Activated gamma-delta T cell treated with Interleukin-2 at 50 U/mL for 16 hours (primary cell): ENCODE data around the gene TRIM2.

Source experiments
- DNase-seq: peaks from one replicate; pipeline ENCODE4 v3.0.0-alpha.2; 2020

The TRIM2 gene

DNA sequence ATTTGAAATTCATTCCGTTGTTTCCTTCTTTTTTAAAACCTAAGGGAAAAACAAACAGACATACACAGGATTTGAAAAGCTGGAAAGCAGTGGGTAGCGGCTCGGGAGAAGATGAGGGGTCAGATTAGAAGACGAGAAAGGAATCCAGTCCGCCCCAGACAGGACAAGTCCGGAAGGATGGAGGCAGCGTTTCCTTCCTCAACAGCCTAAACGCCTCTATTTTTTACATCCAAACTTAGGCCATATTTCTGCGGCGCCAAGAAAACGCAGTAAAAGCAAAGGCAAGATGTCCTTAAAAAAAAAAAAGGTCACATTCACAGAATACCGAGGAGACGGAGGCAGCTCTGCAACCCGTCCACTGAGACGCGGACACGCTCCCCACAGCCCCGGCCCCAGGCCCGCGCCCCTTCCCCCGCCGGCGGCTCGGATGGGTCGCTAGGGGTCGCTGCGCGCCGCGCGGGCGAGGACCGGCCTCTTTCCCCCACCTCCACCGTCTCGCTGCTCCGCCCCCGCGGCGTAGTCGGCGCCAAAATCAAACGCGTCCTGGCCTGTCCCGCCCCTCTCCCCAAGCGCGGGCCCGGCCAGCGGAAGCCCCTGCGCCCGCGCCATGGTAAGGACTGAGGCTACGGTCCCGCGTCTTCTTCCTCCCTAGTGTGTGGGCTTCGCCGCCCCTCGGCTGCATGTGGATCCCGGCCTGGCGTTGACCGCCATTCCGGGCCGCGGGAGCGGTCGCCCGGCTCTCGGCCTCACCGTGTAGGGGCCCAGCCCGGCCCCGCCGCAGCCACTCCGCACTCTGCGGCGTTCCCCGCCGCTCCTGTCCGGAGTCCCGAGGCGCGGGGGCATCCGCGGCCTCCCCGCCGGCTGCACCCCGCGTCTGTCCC, 140.1 kb downstream of the TRIM2 start, which contains the start of gene MND1:
TSS of gene MND1 (plus strand) at position 558 of the 881 bp plus-strand sequence. CDS start at position 608, 50 bp downstream.
- DNase-seq: peak; percentile 90

GRCh38 chr4:153345012-153345981, 141.1 kb downstream of the TRIM2 start:
- peak; percentile 35 for DNase-seq

DNA sequence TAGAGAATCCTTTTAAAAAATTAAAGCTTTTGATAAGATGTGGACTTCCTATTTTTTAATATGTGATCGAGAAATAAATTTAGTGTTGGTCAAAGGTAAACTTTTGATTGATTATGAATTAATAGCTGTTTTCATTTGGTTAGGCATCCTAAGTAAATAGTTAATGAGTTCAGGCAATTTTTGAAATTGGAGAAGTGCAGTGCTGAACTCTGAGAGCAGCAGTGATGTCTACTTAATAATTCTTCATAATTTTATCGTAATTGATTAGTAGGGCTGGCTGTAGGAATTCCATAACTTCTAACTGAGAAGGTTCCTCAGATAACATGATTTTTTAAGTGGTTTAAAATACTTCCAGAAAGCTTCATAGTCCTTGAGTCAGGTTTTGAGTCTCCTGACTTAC, 141.8 kb downstream of the TRIM2 start:
- DNase-seq: no peak

DNA sequence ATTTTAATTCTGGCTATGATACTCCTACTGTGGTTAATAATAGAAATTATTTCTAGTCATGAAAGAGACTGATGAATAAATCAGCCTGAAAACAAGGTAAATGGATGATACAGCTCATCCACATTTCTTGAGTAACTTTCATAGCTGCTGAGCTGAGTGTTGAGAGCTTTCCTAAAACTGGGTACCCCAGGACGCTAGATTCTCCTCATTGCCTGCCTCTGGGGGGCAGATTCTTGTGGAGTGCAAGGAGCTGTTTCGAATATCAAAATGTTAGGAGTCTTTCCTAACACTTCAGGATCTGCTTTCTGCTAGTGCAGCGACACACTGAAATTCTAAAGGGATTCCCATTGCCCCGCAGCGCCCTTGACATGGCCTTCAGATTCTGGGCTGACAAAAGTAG, 142.3 kb downstream of the TRIM2 start:
- DNase-seq: no peak

DNA sequence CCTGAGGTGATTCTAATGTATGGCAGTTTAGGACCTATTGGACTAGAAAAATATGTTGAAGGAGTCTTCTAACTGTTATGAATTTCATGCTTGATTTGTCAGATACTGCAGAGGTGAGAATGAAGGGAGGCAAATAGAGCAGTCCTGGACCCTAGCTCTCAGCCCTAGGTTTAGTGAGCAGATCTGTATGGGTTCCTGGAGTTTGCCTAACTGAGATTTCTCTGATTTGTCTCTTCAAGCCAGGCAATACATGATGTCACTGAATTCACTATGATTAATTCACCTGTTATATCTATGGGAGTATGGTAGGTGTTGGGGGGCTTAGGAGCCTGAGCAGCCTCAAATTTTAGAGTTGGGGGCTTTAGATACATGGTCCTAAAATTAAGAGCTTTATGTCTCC, 142.9 kb downstream of the TRIM2 start:
- DNase-seq: no peak

GRCh38 chr4:153348006-153348405, 143.8 kb downstream of the TRIM2 start:
- DNase-seq: no peak

- no peak for DNase-seq
These were observed 145.1 kb downstream of the TRIM2 start for GRCh38 chr4:153349206-153349805.

DNA sequence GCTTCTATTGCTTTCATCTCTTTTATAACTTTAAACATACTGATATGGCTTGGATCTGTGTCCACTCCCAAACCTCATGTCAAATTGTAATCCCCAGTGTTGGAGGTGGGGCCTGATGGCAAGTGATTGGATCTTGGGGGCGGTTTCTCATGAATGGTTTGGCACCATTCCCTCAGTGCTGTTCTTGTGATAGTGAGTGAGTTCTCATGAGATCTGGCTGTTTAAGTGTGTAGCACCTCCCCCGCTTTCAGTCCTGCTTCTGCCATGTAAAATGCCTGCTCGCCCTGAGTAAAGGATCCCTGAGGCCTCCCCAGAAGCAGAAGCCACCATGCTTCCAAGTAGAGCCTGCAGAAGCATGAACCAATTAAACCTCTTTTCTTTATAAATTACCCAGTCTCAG, 157.9 kb downstream of the TRIM2 start:
- DNase-seq: no peak

GRCh38 chr4:153364061-153364460, 159.8 kb downstream of the TRIM2 start:
- no peak for DNase-seq

- DNase-seq: no peak
These were observed 160.8 kb downstream of the TRIM2 start for GRCh38 chr4:153365003-153365402.

DNA sequence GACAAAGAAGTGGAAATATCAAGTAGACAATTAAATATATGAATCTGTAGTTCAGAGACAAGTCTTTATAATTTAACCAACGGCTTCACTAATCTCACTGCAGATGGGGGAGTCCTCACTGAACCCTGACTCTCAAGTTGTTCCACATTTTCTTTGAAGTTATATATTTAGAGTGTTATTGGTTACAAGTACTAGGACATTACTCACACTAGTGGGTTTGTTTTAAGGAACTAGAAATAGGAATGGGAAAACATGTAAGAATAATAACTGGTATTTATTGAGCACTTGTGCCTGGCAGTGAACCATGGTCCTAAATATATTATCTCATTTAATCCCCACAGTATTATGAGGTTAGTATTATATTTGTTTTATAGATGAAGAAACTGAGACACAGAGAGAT, 162.2 kb downstream of the TRIM2 start:
- DNase-seq: no peak

DNA sequence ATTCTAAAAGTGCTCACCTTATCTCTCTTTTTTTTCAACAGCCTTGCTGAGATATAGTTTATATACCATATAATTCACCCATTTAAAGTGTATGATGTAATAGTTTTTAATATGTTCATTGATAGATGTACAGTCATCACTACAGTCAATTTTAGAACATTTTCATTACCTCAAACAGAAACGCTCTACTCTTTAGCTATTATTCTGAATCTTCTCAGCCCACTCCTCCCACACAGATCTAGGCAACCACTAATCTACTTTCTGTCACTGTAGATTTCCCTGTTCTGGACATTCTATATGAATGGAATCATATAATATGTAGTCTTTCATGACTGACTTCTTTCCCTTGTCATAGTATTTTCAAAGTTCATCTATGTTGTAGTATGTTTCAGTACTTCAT, 162.8 kb downstream of the TRIM2 start:
- DNase-seq: no peak

DNA sequence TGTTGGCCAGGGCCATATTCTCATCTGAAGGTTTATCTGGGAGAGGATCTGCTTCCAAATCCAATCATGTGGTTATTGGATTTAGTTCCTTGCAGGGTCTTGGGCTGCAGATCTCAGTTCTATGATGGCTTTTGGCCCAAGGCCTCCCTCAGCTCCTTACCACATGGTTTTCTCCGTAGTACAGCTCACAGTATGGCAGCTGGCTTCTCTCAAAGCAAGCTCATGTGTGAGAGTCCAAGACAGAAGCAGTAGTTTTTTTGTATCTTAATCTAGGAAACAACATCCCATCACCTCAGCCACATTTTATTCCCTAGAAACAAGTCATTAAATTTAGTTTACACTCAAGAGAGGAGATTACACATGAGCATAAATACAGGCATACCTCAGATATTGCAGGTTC, 164.8 kb downstream of the TRIM2 start:
- DNase-seq: no peak

DNA sequence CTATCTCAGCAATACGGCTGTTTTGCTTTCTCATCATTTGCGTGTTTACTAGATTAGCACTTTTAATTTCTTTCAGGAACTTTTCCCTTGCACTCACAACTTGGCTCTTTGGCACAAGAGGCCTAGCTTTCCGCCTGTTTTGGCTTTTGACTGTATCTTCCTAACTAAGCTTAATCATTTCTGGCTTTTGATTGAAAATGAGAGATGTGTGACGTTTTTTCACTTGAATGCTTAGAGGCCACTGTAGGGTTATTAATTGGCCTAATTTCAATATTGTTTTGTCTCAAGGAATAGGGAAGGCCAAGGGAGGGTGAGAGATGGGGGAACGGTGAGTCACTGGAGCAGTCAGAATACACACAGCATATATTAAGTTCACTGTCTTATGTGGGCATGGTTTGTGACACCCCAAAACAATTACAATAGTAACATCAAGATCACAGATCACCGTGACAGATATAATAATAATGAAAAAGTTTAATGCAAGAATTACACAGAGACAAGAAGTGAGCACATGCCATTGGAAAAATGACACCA, 167.5 kb downstream of the TRIM2 start:
- no peak for DNase-seq

- no peak for DNase-seq
These were observed 168.8 kb downstream of the TRIM2 start for GRCh38 chr4:153372967-153373562.

DNA sequence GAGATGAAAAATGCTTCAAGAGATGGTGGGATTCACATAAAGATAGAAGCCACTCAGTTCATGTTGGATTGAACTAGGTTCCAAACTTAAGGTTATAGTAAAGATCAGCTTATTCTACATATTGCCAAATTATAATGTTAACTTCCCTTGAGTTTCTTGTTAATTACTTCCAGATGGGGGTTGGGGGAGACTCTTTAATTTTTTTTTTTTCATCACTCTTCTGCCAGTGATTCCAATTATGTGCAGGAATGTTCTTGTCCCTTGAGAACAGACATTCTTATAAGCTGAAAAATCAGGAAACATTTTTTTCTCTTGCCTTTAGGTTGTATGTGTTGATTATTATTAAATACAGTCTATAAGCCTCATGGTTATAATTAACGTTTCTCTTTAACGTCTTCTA, 170.2 kb downstream of the TRIM2 start:
- no peak for DNase-seq

GRCh38 chr4:153375303-153375702, 171.1 kb downstream of the TRIM2 start:
- DNase-seq: no peak

DNA sequence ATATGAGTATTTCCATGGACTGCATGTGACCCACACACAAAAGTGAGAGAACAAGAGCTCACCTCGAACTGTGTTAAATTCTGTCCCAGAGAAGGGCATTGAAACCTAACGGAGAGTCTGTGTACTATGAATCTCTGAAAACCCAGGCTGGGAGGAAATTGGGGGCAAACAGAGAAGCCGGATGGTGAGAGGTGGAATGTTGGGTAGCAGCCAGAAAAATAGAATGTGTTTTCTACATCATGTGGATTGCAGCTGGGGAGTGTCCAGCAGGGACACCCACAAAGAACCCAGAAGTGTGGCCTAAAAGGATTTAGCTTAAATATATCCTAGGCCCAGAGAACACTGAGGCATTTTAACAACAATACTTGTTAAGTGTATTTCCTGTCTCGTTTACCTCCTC, 178.9 kb downstream of the TRIM2 start:
- DNase-seq: no peak

DNA sequence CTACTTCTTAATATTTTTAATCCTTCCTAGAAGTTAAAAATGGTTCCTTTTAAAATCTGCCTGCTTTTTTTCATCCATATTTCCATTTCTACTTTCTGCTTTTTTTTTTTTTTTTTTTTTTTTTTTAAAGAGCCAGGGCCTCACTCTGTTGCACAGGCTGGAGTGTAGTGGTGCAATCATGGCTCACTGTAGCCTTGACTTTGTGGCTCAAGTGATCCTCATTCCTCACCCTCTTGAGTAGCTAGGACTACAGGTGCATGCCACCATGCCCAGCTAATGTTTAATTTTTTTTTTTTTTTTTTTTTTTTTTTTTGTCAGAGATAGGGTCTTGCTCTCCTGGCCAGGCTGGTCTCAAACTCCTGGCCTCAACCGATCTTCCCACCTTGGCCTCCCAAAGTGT, 179.9 kb downstream of the TRIM2 start:
- no peak for DNase-seq

DNA sequence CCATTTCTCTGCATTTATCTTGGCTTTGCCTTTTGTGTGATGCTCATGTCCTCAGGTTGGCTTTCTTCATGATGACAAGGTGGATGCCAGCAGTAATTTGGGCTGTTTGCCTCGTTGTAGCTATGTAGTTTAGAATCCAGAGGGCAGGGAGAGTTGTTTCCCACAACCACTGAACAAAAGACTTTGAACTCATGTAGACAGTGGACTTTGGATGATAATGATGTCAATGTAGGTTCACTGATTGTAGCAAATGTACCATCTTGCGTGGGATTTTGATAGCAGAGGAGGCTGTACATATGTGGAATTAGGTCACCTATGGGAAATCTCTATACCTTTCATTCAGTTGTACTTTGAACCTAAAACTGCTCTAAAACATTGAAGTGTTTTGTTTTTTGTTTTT, 181.5 kb downstream of the TRIM2 start:
- no peak for DNase-seq

DNA sequence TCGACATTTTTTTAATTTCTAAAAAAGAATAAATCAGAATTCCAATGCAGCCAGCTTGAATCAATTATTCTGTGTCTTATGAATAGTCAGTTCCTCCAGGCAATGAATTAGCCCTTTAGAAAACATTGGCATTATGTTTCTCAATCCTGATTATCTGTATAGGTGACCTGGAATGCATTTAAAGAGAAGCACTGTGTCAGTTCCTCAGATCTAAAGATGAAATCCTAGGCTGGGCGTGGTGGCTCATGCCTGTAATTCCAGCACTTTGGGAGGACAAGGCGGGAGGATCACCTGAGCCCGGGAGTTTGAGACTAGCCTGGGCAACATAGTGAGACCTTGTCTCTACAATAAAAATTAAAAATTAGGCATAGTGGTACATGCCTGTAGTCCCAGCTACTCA, 183.7 kb downstream of the TRIM2 start:
- DNase-seq: no peak
